ENCODE results near the gene NUDCD3.

The NUDCD3 gene

GRCh38 chr7:44477063-44477830, 13.2 kb downstream of the NUDCD3 start:
- Mint-ChIP-seq H3K4me3 (no peak overlapping the region), H3K36me3 (ENCODE audit: low read depth) (peaks cover 72% of the 10 kb centered on the region), H3K27me3 (ENCODE audit: low read depth) (no peaks in the 10 kb centered on the region), H3K27ac (no peak overlapping the region), H3K4me1 (peaks cover 5% of the 10 kb centered on the region), H3K9me3 (peaks cover 3% of the 10 kb centered on the region)
- TF ChIP-seq CTCF (IDR thresholded peaks at IDR 0.05; ENCODE audit: unreplicated experiment in 3 of 3) = peak; percentile 91 to 95 (median 92)

- no peak for TF ChIP-seq CTCF (IDR thresholded peaks at IDR 0.05; ENCODE audit: unreplicated experiment in 3 of 3)
- H3K27ac Mint-ChIP-seq = no peak overlapping the region
- no peaks in the 10 kb centered on the region for H3K27me3 Mint-ChIP-seq (ENCODE audit: low read depth)
- H3K36me3 Mint-ChIP-seq (ENCODE audit: low read depth) = peaks cover 69% of the 10 kb centered on the region
- H3K9me3 Mint-ChIP-seq = no peaks in the 10 kb centered on the region
- H3K4me1 Mint-ChIP-seq = peaks cover 5% of the 10 kb centered on the region
- H3K4me3 Mint-ChIP-seq = no peak overlapping the region
Observed at GRCh38 chr7:44476313-44476712, 14.1 kb downstream of the NUDCD3 start.

- Mint-ChIP-seq H3K9me3 (no peaks in the 10 kb centered on the region), H3K27ac (no peak overlapping the region), H3K36me3 (ENCODE audit: low read depth) (peaks cover 66% of the 10 kb centered on the region), H3K4me3 (no peak overlapping the region), H3K27me3 (ENCODE audit: low read depth) (no peaks in the 10 kb centered on the region), H3K4me1 (peaks cover 24% of the 10 kb centered on the region)
- TF ChIP-seq CTCF (IDR thresholded peaks at IDR 0.05; ENCODE audit: unreplicated experiment in 3 of 3) = no peak
Observed at GRCh38 chr7:44473295-44473694, 17.2 kb downstream of the NUDCD3 start.

GRCh38 chr7:44472843-44473242, 17.6 kb downstream of the NUDCD3 start:
- Mint-ChIP-seq H3K4me3 (no peak overlapping the region), H3K4me1 (peaks cover 24% of the 10 kb centered on the region), H3K27ac (no peak overlapping the region), H3K27me3 (ENCODE audit: low read depth) (no peaks in the 10 kb centered on the region), H3K9me3 (no peaks in the 10 kb centered on the region), H3K36me3 (ENCODE audit: low read depth) (peaks cover 71% of the 10 kb centered on the region)
- TF ChIP-seq CTCF (IDR thresholded peaks at IDR 0.05; ENCODE audit: unreplicated experiment in 3 of 3) = no peak

GRCh38 chr7:44471850-44472249, 18.6 kb downstream of the NUDCD3 start:
- H3K36me3 Mint-ChIP-seq (ENCODE audit: low read depth) = peaks cover 72% of the 10 kb centered on the region
- H3K27me3 Mint-ChIP-seq (ENCODE audit: low read depth) = no peaks in the 10 kb centered on the region
- H3K9me3 Mint-ChIP-seq = no peaks in the 10 kb centered on the region
- H3K27ac Mint-ChIP-seq = no peak overlapping the region
- TF ChIP-seq CTCF (IDR thresholded peaks at IDR 0.05; ENCODE audit: unreplicated experiment in 3 of 3) = no peak
- H3K4me3 Mint-ChIP-seq = no peak overlapping the region
- H3K4me1 Mint-ChIP-seq = peaks cover 24% of the 10 kb centered on the region

- Mint-ChIP-seq H3K36me3 (ENCODE audit: low read depth) (peaks cover 69% of the 10 kb centered on the region), H3K4me3 (no peak overlapping the region), H3K4me1 (peaks cover 24% of the 10 kb centered on the region), H3K27ac (no peak overlapping the region), H3K9me3 (no peaks in the 10 kb centered on the region), H3K27me3 (ENCODE audit: low read depth) (no peaks in the 10 kb centered on the region)
- no peak for TF ChIP-seq CTCF (IDR thresholded peaks at IDR 0.05; ENCODE audit: unreplicated experiment in 3 of 3)
Observed at GRCh38 chr7:44471436-44471835, 19.0 kb downstream of the NUDCD3 start.

Measured in nephron (organoid).